Endothelial cell of umbilical vein (primary cell): ENCODE results near the gene TMSB10. TPM values are rescaled to one million over a fixed set of nuclear protein-coding genes. Genes with fewer than 3 reads are reported as not detected.

Source experiments
- BruUV-seq: library from RNA; stranded (reverse); fragments of 400-500 nt; replicated peaks from 2 replicates; lab custom pipeline; 2021; lab: Mats Ljungman, UMichigan
- CTCF ChIA-PET: fragments of 300-600, 350-600 bp; sonication (Branson Sonifier 250); formaldehyde crosslinking; loops from one replicate; lab custom pipeline; 2021; ENCODE audit warnings: antibody characterized with exemption, inconsistent platforms; lab: Charles Lee
- POLR2A ChIA-PET: fragments of 300-600, 350-600 bp; sonication (Branson Sonifier 250); formaldehyde crosslinking; loops from one replicate; lab custom pipeline; 2021; ENCODE audit warnings: antibody characterized with exemption, inconsistent platforms; lab: Charles Lee
- DNase-seq: peaks from one replicate; pipeline ENCODE4 v3.0.0-alpha.2; 2011; ENCODE audit warnings: low read depth, low spot score
- FAIRE-seq: peaks from 2 replicates; lab custom pipeline; 2011; peaks lifted over from hg19 to GRCh38; lab: Jason Lieb, UNC
- H2AFZ ChIP-seq: 2 replicates; pipeline ENCODE4 v1.6.0; 2012; ENCODE audit warnings: low read depth, low read length, control low read depth, inconsistent platforms
- H3K27ac ChIP-seq: 2 replicates; pipeline ENCODE4 v1.5.1; 2011; ENCODE audit warnings: low read depth, mild to moderate bottlenecking, control low read depth, low read length, moderate library complexity; ENCODE audit not compliant: insufficient read depth
- H3K27me3 ChIP-seq, 2 experiments: 2 replicates each; pipeline versions ENCODE4 v1.6.0 to v1.6.1; 2011; ENCODE audit warnings: low read length in 2 of 2, mixed read lengths in 1 of 2; ENCODE audit not compliant: control insufficient read depth in 2 of 2, insufficient read depth in 2 of 2
- H3K36me3 ChIP-seq, 2 experiments: 2 replicates in 1 of 2; 3 replicates in 1 of 2; pipeline ENCODE4 v1.5.1; 2011; ENCODE audit warnings: low read length in 2 of 2, mild to moderate bottlenecking in 1 of 2, moderate library complexity in 1 of 2; ENCODE audit not compliant: control insufficient read depth in 2 of 2, insufficient read depth in 2 of 2; ENCODE audit errors: extremely low read depth in 1 of 2
- H3K4me1 ChIP-seq: 3 replicates; pipeline ENCODE4 v1.5.1; 2011; ENCODE audit warnings: mild to moderate bottlenecking, low read length; ENCODE audit not compliant: control insufficient read depth, insufficient read depth; ENCODE audit errors: extremely low read depth
- H3K4me2 ChIP-seq: 2 replicates; pipeline ENCODE4 v1.6.1; 2011; ENCODE audit warnings: low read length, control low read depth, mixed read lengths; ENCODE audit not compliant: insufficient read depth
- H3K4me3 ChIP-seq, 3 experiments: fragments of 200-600 bp in 1 of 3; sonication (generic), shearing (Covaris generic) in 1 of 3; replicated peaks in 1 of 3; 2 replicates each; pipeline ENCODE4 v1.5.1; 2011 to 2016; ENCODE audit warnings: control low read depth in 3 of 3, low read length in 3 of 3, mild to moderate bottlenecking in 2 of 3, inconsistent platforms in 1 of 3, low read depth in 1 of 3, moderate library complexity in 1 of 3; ENCODE audit not compliant: insufficient read depth in 1 of 3
- H3K79me2 ChIP-seq: 2 replicates; pipeline ENCODE4 v1.6.0; 2012; ENCODE audit warnings: low read length, inconsistent platforms; ENCODE audit not compliant: control insufficient read depth, insufficient read depth
- H3K9ac ChIP-seq: replicated peaks from 2 replicates; pipeline ENCODE3; 2011; ENCODE audit warnings: low read length, control low read depth; ENCODE audit not compliant: insufficient read depth; ENCODE audit errors: extremely low read depth
- H3K9me1 ChIP-seq: replicated peaks from 3 replicates; pipeline ENCODE4 v1.6.0; 2011; ENCODE audit warnings: mild to moderate bottlenecking, low read length; ENCODE audit not compliant: control insufficient read depth, insufficient read depth; ENCODE audit errors: extremely low read depth
- H3K9me3 ChIP-seq: replicated peaks from 2 replicates; pipeline ENCODE4 v1.5.1; 2012; ENCODE audit warnings: low read length, inconsistent platforms; ENCODE audit not compliant: control insufficient read depth, insufficient read depth
- H4K20me1 ChIP-seq: replicated peaks from 2 replicates; pipeline ENCODE3; 2011; ENCODE audit warnings: mild to moderate bottlenecking, low read length; ENCODE audit not compliant: control insufficient read depth, insufficient read depth; ENCODE audit errors: extremely low read depth
- CTCF ChIP-seq, 2 donors: IDR thresholded peaks; 1 replicate in 1 of 2; 2 replicates in 1 of 2; pipeline ENCODE4 v1.5.1; 2011; ENCODE audit warnings: low read length in 2 of 2, mild to moderate bottlenecking in 2 of 2, moderate library complexity in 2 of 2, control low read depth in 1 of 2, inconsistent platforms in 1 of 2, low read depth in 1 of 2; ENCODE audit not compliant: insufficient read depth in 1 of 2; ENCODE audit errors: extremely low read depth in 1 of 2
- EZH2 ChIP-seq: IDR thresholded peaks from 2 replicates; pipeline ENCODE4 v1.6.1; 2012; ENCODE audit warnings: borderline replicate concordance, low read depth, mild to moderate bottlenecking, moderate library complexity, low read length, inconsistent platforms; ENCODE audit not compliant: severe bottlenecking
- FOS ChIP-seq: IDR thresholded peaks from 2 replicates; pipeline ENCODE4 v1.6.1; 2011; ENCODE audit warnings: mild to moderate bottlenecking, low read length, moderate library complexity, borderline replicate concordance; ENCODE audit not compliant: insufficient read depth
- GATA2 ChIP-seq: IDR thresholded peaks from 2 replicates; pipeline ENCODE4 v1.7.0; 2011; ENCODE audit warnings: low read depth, mild to moderate bottlenecking, moderate library complexity, mixed read lengths, low read length; ENCODE audit not compliant: insufficient read length, insufficient read depth
- JUN ChIP-seq: IDR thresholded peaks from 2 replicates; pipeline ENCODE4 v1.6.1; 2011; ENCODE audit warnings: borderline replicate concordance, low read depth; ENCODE audit not compliant: insufficient read length, insufficient read depth
- MAX ChIP-seq: IDR thresholded peaks from 2 replicates; pipeline ENCODE4 v1.6.1; 2011; ENCODE audit not compliant: insufficient read depth, insufficient read length
- MYC ChIP-seq: IDR thresholded peaks from one replicate; pipeline ENCODE4 v1.6.1; 2011; ENCODE audit warnings: mild to moderate bottlenecking, low read depth, low read length
- POLR2A ChIP-seq: IDR thresholded peaks from 2 replicates; pipeline ENCODE4 v1.6.1; 2012; ENCODE audit warnings: low read depth, mild to moderate bottlenecking, control low read depth, low read length
- POLR2AphosphoS5 ChIP-seq: IDR thresholded peaks from 2 replicates; pipeline ENCODE4 v1.6.1; 2012; ENCODE audit warnings: low read depth, mild to moderate bottlenecking, control low read depth, low read length, moderate library complexity; ENCODE audit not compliant: insufficient read depth
- dilution Hi-C: fragments of 300-500 bp; cut with MboI; formaldehyde crosslinking; loops from one replicate; pipeline ENCODE4 v1.15.0; 2019; ENCODE audit warnings: low sequenced_read_pairs; ENCODE audit not compliant: extremely low pct_ligation_motif_present
- intact Hi-C: fragments of 100-400 bp; cut with micrococcal nuclease; formaldehyde crosslinking; loops from one replicate; pipeline ENCODE4 v1.10.0; 2022
- polyA plus RNA-seq, 4 experiments: library from polyadenylated mRNA; depleted of rRNA in 3 of 4; stranded (reverse) in 3 of 4; unstranded in 1 of 4; fragments of >200 nt; gene quantifications; 2 replicates each; pipeline versions ENCODE4 v1.2.1 to v1.2.3, GENCODE V29; 2011 to 2012; ENCODE audit warnings: missing spikeins in 1 of 4
- total RNA-seq: library from RNA; stranded (reverse); gene quantifications from 2 replicates; pipeline ENCODE4 v1.2.3, GENCODE V29; 2021

Gene TMSB10
- total and polyA plus RNA-seq, 2 donors (not counting 3 experiments of a cell fraction or from before 2014, with no cell fraction given): 2,774 to 4,015 TPM

DNA sequence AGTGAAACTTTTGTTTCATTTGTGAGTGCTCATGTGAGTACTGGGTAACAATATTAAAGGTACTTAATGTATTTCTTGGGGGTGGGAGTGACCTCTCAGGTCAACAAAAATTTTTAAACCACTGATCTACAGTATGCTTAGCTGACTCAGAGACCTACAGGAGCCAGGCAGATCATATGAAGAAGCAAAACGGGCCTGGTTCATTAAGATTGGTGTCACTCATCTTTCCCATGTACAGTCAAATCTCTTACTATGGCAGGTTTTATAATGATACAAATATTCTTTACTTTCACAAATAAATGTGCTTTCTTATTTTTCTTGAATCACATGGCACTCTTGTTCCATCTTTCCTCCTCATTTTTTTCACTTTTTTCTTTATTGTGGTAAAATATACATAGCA is 7.7 kb upstream of the TMSB10 start:
- intact Hi-C loops: no loop called here
- no peak for DNase-seq
- POLR2A ChIA-PET: interaction anchor here (1.3 kb wide), 1 partner anchor 9 kb away, joined by 10 read pairs; no protein-coding TSS in a partner anchor
- peaks cover 21% of the 10 kb centered on the region for H3K4me1 ChIP-seq
- H3K36me3 ChIP-seq: no peaks in the 10 kb centered on the region
- H3K9me1 ChIP-seq: no peaks in the 10 kb centered on the region
- TF ChIP-seq GATA2 (no peak), FOS (no peak), JUN (no peak), CTCF (IDR thresholded peaks at IDR 0.05; ENCODE audit: extremely low read depth in 1 of 2, insufficient read depth in 1 of 2, low read depth in 1 of 2, low read length in 2 of 2) (no peak), POLR2AphosphoS5 (no peak), POLR2A (no peak), EZH2 (no peak), MAX (no peak), MYC (no peak)
- no TSS peak for BruUV-seq
- no peaks in the 10 kb centered on the region for H3K27me3 ChIP-seq
- H3K27ac ChIP-seq: no peak overlapping the region
- no peaks in the 10 kb centered on the region for H3K9me3 ChIP-seq
- H3K9ac ChIP-seq: no peak overlapping the region
- H4K20me1 ChIP-seq: no peaks in the 10 kb centered on the region
- no peak overlapping the region for H2AFZ ChIP-seq
- CTCF ChIA-PET: interaction anchor here (0.9 to 1.8 kb wide), 3 partner anchors 9 to 28 kb away, joined by 3 to 13 read pairs (median 9); no protein-coding TSS in a partner anchor
- dilution Hi-C loops: no loop called here
- H3K79me2 ChIP-seq: no peaks in the 10 kb centered on the region
- H3K4me2 ChIP-seq: no peak overlapping the region
- no peak for FAIRE-seq
- no peak overlapping the region for H3K4me3 ChIP-seq
